Measurements from ENCODE around the gene GPR34.

The GPR34 gene

DNA sequence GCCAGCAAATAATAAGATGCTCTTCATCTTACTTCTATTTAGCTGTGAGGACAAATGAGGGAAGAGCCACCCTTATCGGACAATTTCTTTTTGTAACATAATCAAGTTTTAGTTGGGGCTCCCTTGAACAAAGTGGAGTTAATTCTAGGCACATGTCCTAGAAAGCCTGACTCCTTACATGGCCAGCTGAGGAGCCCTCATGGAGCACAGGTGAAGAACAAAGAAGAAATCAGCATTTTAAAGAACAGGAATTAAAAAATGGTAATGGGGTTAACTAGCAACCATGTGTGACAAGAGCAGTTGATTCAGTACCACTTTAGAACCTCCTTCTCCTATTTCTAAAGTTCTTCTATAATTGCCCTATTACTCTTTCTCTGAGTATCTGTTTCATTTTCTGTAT lies 51.1 kb downstream of the GPR34 start:
- DNase-seq = no peak
